Activated gamma-delta T cell treated with anti-CD3 and anti-CD28 coated beads, Interleukin-2, amount 50 U/mL, for 16 hours (primary cell): ENCODE results near the gene RERE.
A peak's percentile ranks its signal among the peaks of the same experiment; 100 is the strongest.

Experiments used
- DNase-seq: peaks from one replicate; pipeline ENCODE4 v3.0.0-alpha.2; 2020; ENCODE audit warnings: low read depth

Gene RERE

GRCh38 chr1:8540971-8541370, 276.5 kb downstream of the RERE start:
- DNase-seq, result no peak

GRCh38 chr1:8540261-8540941, 277.0 kb downstream of the RERE start:
- DNase-seq, result no peak

GRCh38 chr1:8539683-8540082, 277.8 kb downstream of the RERE start:
- no peak for DNase-seq

- no peak for DNase-seq
Measured at GRCh38 chr1:8538502-8538901, 278.9 kb downstream of the RERE start.

GRCh38 chr1:8537991-8538390, 279.4 kb downstream of the RERE start:
- DNase-seq, result no peak

- no peak for DNase-seq
Measured at GRCh38 chr1:8536515-8536914, 280.9 kb downstream of the RERE start.

- no peak for DNase-seq
Measured at GRCh38 chr1:8533907-8534306, 283.5 kb downstream of the RERE start.

- no peak for DNase-seq
Measured at GRCh38 chr1:8533124-8533523, 284.3 kb downstream of the RERE start.

- no peak for DNase-seq
Measured at GRCh38 chr1:8529901-8530300, 287.5 kb downstream of the RERE start.

GRCh38 chr1:8527941-8528340, 289.5 kb downstream of the RERE start:
- no peak for DNase-seq

GRCh38 chr1:8525558-8526275, 291.7 kb downstream of the RERE start:
- peak; percentile 38 for DNase-seq

- DNase-seq, result no peak
Measured at GRCh38 chr1:8525216-8525557, 292.3 kb downstream of the RERE start.

- no peak for DNase-seq
Measured at GRCh38 chr1:8524627-8525157, 292.7 kb downstream of the RERE start.

GRCh38 chr1:8523666-8524206, 293.7 kb downstream of the RERE start:
- DNase-seq, result no peak

- no peak for DNase-seq
Measured at GRCh38 chr1:8520483-8520966, 296.9 kb downstream of the RERE start.

- no peak for DNase-seq
Measured at GRCh38 chr1:8519167-8519566, 298.3 kb downstream of the RERE start.

GRCh38 chr1:8518490-8518801, 299.0 kb downstream of the RERE start:
- no peak for DNase-seq

GRCh38 chr1:8517661-8518489, 299.6 kb downstream of the RERE start:
- DNase-seq, result no peak

GRCh38 chr1:8516793-8517556, 300.5 kb downstream of the RERE start:
- no peak for DNase-seq

GRCh38 chr1:8516278-8516777, 301.1 kb downstream of the RERE start:
- DNase-seq, result no peak

GRCh38 chr1:8512504-8512903, 304.9 kb downstream of the RERE start:
- DNase-seq, result no peak
